Measurements from ENCODE around the gene KDM5D.

The KDM5D gene

DNA sequence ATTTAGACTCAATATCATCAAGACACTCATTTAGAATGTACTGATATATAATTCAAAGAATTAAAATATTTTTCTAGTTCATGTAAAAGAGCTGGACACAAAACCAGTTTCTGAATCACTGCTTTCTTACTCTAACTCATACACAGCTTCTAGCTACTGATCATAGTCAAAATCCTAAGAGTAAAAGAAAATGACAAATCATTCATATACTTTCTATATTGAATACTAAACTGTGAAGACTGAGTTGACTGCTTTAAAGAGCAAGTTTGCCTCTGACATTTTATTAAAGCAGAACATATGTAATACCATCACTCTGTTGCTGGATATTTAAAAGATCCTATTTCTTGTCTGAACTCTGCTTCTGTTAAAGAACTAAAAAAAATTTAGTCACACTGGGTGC is 2.4 kb downstream of the KDM5D start:
- no peak overlapping the region for H2AFZ ChIP-seq (ENCODE audit: low read length)
- H3K9ac ChIP-seq (ENCODE audit: low read length): no peak overlapping the region
- no peak overlapping the region for H3K4me3 ChIP-seq (ENCODE audit: low read length)
- H3F3A ChIP-seq (ENCODE audit: insufficient read depth, low read length): no peaks in the 10 kb centered on the region
- H3K27ac ChIP-seq (ENCODE audit: low read length): no peak overlapping the region
- DNase-seq: no peak
- H3K27me3 ChIP-seq (replicated peaks; ENCODE audit: insufficient read depth, low read length): no peaks in the 10 kb centered on the region
- H4K20me1 ChIP-seq (ENCODE audit: insufficient read depth, low read length): no peaks in the 10 kb centered on the region
- TF ChIP-seq, protein P1, sequence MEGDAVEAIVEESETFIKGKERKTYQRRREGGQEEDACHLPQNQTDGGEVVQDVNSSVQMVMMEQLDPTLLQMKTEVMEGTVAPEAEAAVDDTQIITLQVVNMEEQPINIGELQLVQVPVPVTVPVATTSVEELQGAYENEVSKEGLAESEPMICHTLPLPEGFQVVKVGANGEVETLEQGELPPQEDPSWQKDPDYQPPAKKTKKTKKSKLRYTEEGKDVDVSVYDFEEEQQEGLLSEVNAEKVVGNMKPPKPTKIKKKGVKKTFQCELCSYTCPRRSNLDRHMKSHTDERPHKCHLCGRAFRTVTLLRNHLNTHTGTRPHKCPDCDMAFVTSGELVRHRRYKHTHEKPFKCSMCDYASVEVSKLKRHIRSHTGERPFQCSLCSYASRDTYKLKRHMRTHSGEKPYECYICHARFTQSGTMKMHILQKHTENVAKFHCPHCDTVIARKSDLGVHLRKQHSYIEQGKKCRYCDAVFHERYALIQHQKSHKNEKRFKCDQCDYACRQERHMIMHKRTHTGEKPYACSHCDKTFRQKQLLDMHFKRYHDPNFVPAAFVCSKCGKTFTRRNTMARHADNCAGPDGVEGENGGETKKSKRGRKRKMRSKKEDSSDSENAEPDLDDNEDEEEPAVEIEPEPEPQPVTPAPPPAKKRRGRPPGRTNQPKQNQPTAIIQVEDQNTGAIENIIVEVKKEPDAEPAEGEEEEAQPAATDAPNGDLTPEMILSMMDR (IDR thresholded peaks at IDR 0.05; ENCODE audit: low read length): no peak
- TF ChIP-seq EZH2 (optimal IDR thresholded peaks at IDR 0.05; ENCODE audit: low read depth, low read length) (no peak), EZH2phosphoT487 (IDR thresholded peaks at IDR 0.05; ENCODE audit: low read length) (no peak)
- H3K36me3 ChIP-seq (replicated peaks; ENCODE audit: insufficient read depth, low read length): no peaks in the 10 kb centered on the region
- no peak overlapping the region for H3K4me2 ChIP-seq (ENCODE audit: low read depth, low read length)
- no peaks in the 10 kb centered on the region for H3K4me1 ChIP-seq (ENCODE audit: low read length)
- H3K79me2 ChIP-seq (ENCODE audit: low read length): no peaks in the 10 kb centered on the region
- H3K9me2 ChIP-seq (replicated peaks; ENCODE audit: insufficient read depth, low read length): no peaks in the 10 kb centered on the region
- no peaks in the 10 kb centered on the region for H3K9me3 ChIP-seq (replicated peaks; ENCODE audit: insufficient read depth, low read length)

DNA sequence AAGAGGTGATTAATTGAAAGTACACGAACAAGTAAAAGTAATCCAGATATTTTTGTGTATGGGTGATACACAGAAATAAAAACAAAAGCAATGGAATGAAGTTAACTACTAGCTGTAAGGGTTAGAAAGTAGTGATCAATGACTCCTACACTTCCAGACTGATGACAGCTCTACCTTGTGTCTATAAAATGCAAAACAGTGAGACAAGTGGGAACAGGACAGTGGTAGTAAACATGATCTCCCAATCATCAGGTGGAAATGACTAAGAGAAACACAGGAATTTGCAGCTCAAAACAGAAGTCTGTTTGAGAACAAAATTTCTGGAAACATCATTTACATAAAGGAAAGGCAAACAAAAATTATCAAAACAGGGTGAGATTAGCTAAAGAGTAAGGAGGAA is 10.1 kb downstream of the KDM5D start:
- Histone ChIP-seq H3K9me2 (replicated peaks; ENCODE audit: insufficient read depth, low read length) (no peaks in the 10 kb centered on the region), H3K4me2 (ENCODE audit: low read depth, low read length) (no peak overlapping the region)

DNA sequence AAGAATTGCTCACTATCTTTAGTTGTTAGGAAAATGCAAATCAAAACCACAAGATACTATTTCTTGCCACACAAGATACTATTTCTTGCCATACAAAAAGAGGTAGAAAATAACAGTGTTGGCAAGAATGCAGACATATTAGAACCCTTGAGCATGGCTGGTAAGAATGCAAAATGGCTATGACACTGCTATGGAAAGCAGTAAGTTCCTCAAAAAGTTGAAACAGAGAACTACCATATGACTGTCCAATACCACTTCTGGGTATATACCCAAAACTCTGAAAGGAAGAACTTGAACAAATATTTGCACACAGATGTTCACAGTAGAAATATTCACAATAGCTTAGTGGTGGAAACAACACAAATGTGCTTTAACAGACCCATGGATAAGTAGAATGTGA is 26.6 kb downstream of the KDM5D start:
- no peak for DNase-seq
- H2AFZ ChIP-seq (ENCODE audit: low read length): no peak overlapping the region
- no peaks in the 10 kb centered on the region for H3K27me3 ChIP-seq (replicated peaks; ENCODE audit: insufficient read depth, low read length)
- no peaks in the 10 kb centered on the region for H4K20me1 ChIP-seq (ENCODE audit: insufficient read depth, low read length)
- no peak overlapping the region for H3K9ac ChIP-seq (ENCODE audit: low read length)
- H3K4me2 ChIP-seq (ENCODE audit: low read depth, low read length): no peak overlapping the region
- H3K4me1 ChIP-seq (ENCODE audit: low read length): no peaks in the 10 kb centered on the region
- no peaks in the 10 kb centered on the region for H3K9me2 ChIP-seq (replicated peaks; ENCODE audit: insufficient read depth, low read length)
- H3F3A ChIP-seq (ENCODE audit: insufficient read depth, low read length): no peaks in the 10 kb centered on the region
- no peaks in the 10 kb centered on the region for H3K36me3 ChIP-seq (replicated peaks; ENCODE audit: insufficient read depth, low read length)
- H3K27ac ChIP-seq (ENCODE audit: low read length): no peak overlapping the region
- TF ChIP-seq EZH2 (optimal IDR thresholded peaks at IDR 0.05; ENCODE audit: low read depth, low read length) (no peak), EZH2phosphoT487 (IDR thresholded peaks at IDR 0.05; ENCODE audit: low read length) (no peak)
- TF ChIP-seq, protein P1 (IDR thresholded peaks at IDR 0.05; ENCODE audit: low read length): no peak
- H3K79me2 ChIP-seq (ENCODE audit: low read length): no peaks in the 10 kb centered on the region
- H3K9me3 ChIP-seq (replicated peaks; ENCODE audit: insufficient read depth, low read length): no peaks in the 10 kb centered on the region
- no peak overlapping the region for H3K4me3 ChIP-seq (ENCODE audit: low read length)

More for the DNA sequence above, 10.1 kb downstream of the KDM5D start:
- DNase-seq: no peak
- Histone ChIP-seq H3F3A (ENCODE audit: insufficient read depth, low read length) (no peaks in the 10 kb centered on the region), H4K20me1 (ENCODE audit: insufficient read depth, low read length) (no peaks in the 10 kb centered on the region), H3K4me3 (ENCODE audit: low read length) (no peak overlapping the region), H3K79me2 (ENCODE audit: low read length) (no peaks in the 10 kb centered on the region), H3K9me3 (replicated peaks; ENCODE audit: insufficient read depth, low read length) (no peaks in the 10 kb centered on the region), H3K27me3 (replicated peaks; ENCODE audit: insufficient read depth, low read length) (no peaks in the 10 kb centered on the region), H2AFZ (ENCODE audit: low read length) (no peak overlapping the region), H3K36me3 (replicated peaks; ENCODE audit: insufficient read depth, low read length) (no peaks in the 10 kb centered on the region), H3K4me1 (ENCODE audit: low read length) (no peaks in the 10 kb centered on the region), H3K27ac (ENCODE audit: low read length) (no peak overlapping the region), H3K9ac (ENCODE audit: low read length) (no peak overlapping the region)
- TF ChIP-seq EZH2 (optimal IDR thresholded peaks at IDR 0.05; ENCODE audit: low read depth, low read length) (no peak), EZH2phosphoT487 (IDR thresholded peaks at IDR 0.05; ENCODE audit: low read length) (no peak)
- TF ChIP-seq, protein P1 (IDR thresholded peaks at IDR 0.05; ENCODE audit: low read length): no peak
